Measurements from ENCODE around the gene ORAI3.

Gene ORAI3

GRCh38 chr16:30966033-30966619, 17.3 kb downstream of the ORAI3 start:
- Mint-ChIP-seq H3K4me1 (ENCODE audit: low read depth) (no peaks in the 10 kb centered on the region), H3K9me3 (no peaks in the 10 kb centered on the region), H3K36me3 (ENCODE audit: low read depth) (peaks cover 69% of the 10 kb centered on the region), H3K27me3 (no peaks in the 10 kb centered on the region), H3K27ac (peak overlapping the region; percentile 40), H3K4me3 (no peak overlapping the region)

GRCh38 chr16:30967795-30968194, 18.9 kb downstream of the ORAI3 start:
- Mint-ChIP-seq H3K36me3 (ENCODE audit: low read depth) (peaks cover 69% of the 10 kb centered on the region), H3K4me1 (ENCODE audit: low read depth) (no peaks in the 10 kb centered on the region), H3K27me3 (no peaks in the 10 kb centered on the region), H3K9me3 (no peaks in the 10 kb centered on the region), H3K4me3 (no peak overlapping the region), H3K27ac (no peak overlapping the region)

- H3K4me3 Mint-ChIP-seq, result no peak overlapping the region
- H3K4me1 Mint-ChIP-seq (ENCODE audit: low read depth), result no peaks in the 10 kb centered on the region
- H3K36me3 Mint-ChIP-seq (ENCODE audit: low read depth), result peaks cover 69% of the 10 kb centered on the region
- H3K9me3 Mint-ChIP-seq, result no peaks in the 10 kb centered on the region
- no peak overlapping the region for H3K27ac Mint-ChIP-seq
- no peaks in the 10 kb centered on the region for H3K27me3 Mint-ChIP-seq
Observed at GRCh38 chr16:30969246-30969842, 20.5 kb downstream of the ORAI3 start.

- H3K9me3 Mint-ChIP-seq, result no peaks in the 10 kb centered on the region
- no peaks in the 10 kb centered on the region for H3K27me3 Mint-ChIP-seq
- no peak overlapping the region for H3K4me3 Mint-ChIP-seq
- no peaks in the 10 kb centered on the region for H3K4me1 Mint-ChIP-seq (ENCODE audit: low read depth)
- H3K27ac Mint-ChIP-seq, result no peak overlapping the region
- H3K36me3 Mint-ChIP-seq (ENCODE audit: low read depth), result peaks cover 69% of the 10 kb centered on the region
Observed at GRCh38 chr16:30971298-30971697, 22.4 kb downstream of the ORAI3 start.

GRCh38 chr16:30972872-30973271, 24.0 kb downstream of the ORAI3 start:
- Mint-ChIP-seq H3K4me1 (ENCODE audit: low read depth) (no peaks in the 10 kb centered on the region), H3K27me3 (no peaks in the 10 kb centered on the region), H3K36me3 (ENCODE audit: low read depth) (peaks cover 66% of the 10 kb centered on the region), H3K4me3 (no peak overlapping the region), H3K9me3 (no peaks in the 10 kb centered on the region), H3K27ac (no peak overlapping the region)

- Mint-ChIP-seq H3K27me3 (no peaks in the 10 kb centered on the region), H3K27ac (no peak overlapping the region), H3K4me3 (no peak overlapping the region)
Observed at GRCh38 chr16:30974348-30974747, 25.5 kb downstream of the ORAI3 start.

GRCh38 chr16:30976486-30976885, 27.6 kb downstream of the ORAI3 start:
- H3K36me3 Mint-ChIP-seq (ENCODE audit: low read depth), result peaks cover 59% of the 10 kb centered on the region
- no peaks in the 10 kb centered on the region for H3K9me3 Mint-ChIP-seq
- H3K27ac Mint-ChIP-seq, result no peak overlapping the region
- no peaks in the 10 kb centered on the region for H3K4me1 Mint-ChIP-seq (ENCODE audit: low read depth)
- no peaks in the 10 kb centered on the region for H3K27me3 Mint-ChIP-seq
- no peak overlapping the region for H3K4me3 Mint-ChIP-seq

More at GRCh38 chr16:30974348-30974747, 25.5 kb downstream of the ORAI3 start:
- H3K4me1 Mint-ChIP-seq (ENCODE audit: low read depth), result no peaks in the 10 kb centered on the region
- no peaks in the 10 kb centered on the region for H3K9me3 Mint-ChIP-seq
- H3K36me3 Mint-ChIP-seq (ENCODE audit: low read depth), result peaks cover 65% of the 10 kb centered on the region

- peaks cover 51% of the 10 kb centered on the region for H3K36me3 Mint-ChIP-seq (ENCODE audit: low read depth)
- no peaks in the 10 kb centered on the region for H3K27me3 Mint-ChIP-seq
- H3K9me3 Mint-ChIP-seq, result no peaks in the 10 kb centered on the region
- no peak overlapping the region for H3K4me3 Mint-ChIP-seq
- no peaks in the 10 kb centered on the region for H3K4me1 Mint-ChIP-seq (ENCODE audit: low read depth)
- peak overlapping the region; percentile 51 for H3K27ac Mint-ChIP-seq
Observed at GRCh38 chr16:30977502-30977901, 28.6 kb downstream of the ORAI3 start.

GRCh38 chr16:30979170-30980022, 30.5 kb downstream of the ORAI3 start:
- no peaks in the 10 kb centered on the region for H3K4me1 Mint-ChIP-seq (ENCODE audit: low read depth)
- H3K9me3 Mint-ChIP-seq, result no peaks in the 10 kb centered on the region
- peaks cover 34% of the 10 kb centered on the region for H3K36me3 Mint-ChIP-seq (ENCODE audit: low read depth)
- H3K27me3 Mint-ChIP-seq, result no peaks in the 10 kb centered on the region
- H3K27ac Mint-ChIP-seq, result no peak overlapping the region
- H3K4me3 Mint-ChIP-seq, result no peak overlapping the region

- Mint-ChIP-seq H3K27ac (no peak overlapping the region), H3K27me3 (no peaks in the 10 kb centered on the region), H3K4me3 (no peak overlapping the region), H3K36me3 (ENCODE audit: low read depth) (peaks cover 31% of the 10 kb centered on the region), H3K9me3 (no peaks in the 10 kb centered on the region), H3K4me1 (ENCODE audit: low read depth) (no peaks in the 10 kb centered on the region)
Observed at GRCh38 chr16:30980023-30980371, 31.1 kb downstream of the ORAI3 start.

- no peaks in the 10 kb centered on the region for H3K27me3 Mint-ChIP-seq
- no peaks in the 10 kb centered on the region for H3K4me1 Mint-ChIP-seq (ENCODE audit: low read depth)
- no peak overlapping the region for H3K27ac Mint-ChIP-seq
- H3K9me3 Mint-ChIP-seq, result no peaks in the 10 kb centered on the region
- no peak overlapping the region for H3K4me3 Mint-ChIP-seq
- peaks cover 30% of the 10 kb centered on the region for H3K36me3 Mint-ChIP-seq (ENCODE audit: low read depth)
Observed at GRCh38 chr16:30980434-30980833, 31.6 kb downstream of the ORAI3 start.

- H3K36me3 Mint-ChIP-seq (ENCODE audit: low read depth), result peaks cover 25% of the 10 kb centered on the region
- H3K27me3 Mint-ChIP-seq, result no peaks in the 10 kb centered on the region
- H3K4me3 Mint-ChIP-seq, result no peak overlapping the region
Observed at GRCh38 chr16:30980959-30981358, 32.1 kb downstream of the ORAI3 start.

GRCh38 chr16:30982548-30983288, 33.9 kb downstream of the ORAI3 start:
- no peaks in the 10 kb centered on the region for H3K9me3 Mint-ChIP-seq
- H3K4me3 Mint-ChIP-seq, result no peak overlapping the region
- no peaks in the 10 kb centered on the region for H3K27me3 Mint-ChIP-seq
- peaks cover 13% of the 10 kb centered on the region for H3K36me3 Mint-ChIP-seq (ENCODE audit: low read depth)
- H3K4me1 Mint-ChIP-seq (ENCODE audit: low read depth), result no peaks in the 10 kb centered on the region
- H3K27ac Mint-ChIP-seq, result no peak overlapping the region

More at GRCh38 chr16:30980959-30981358, 32.1 kb downstream of the ORAI3 start:
- Mint-ChIP-seq H3K27ac (no peak overlapping the region), H3K9me3 (no peaks in the 10 kb centered on the region), H3K4me1 (ENCODE audit: low read depth) (no peaks in the 10 kb centered on the region)

- Mint-ChIP-seq H3K27ac (no peak overlapping the region), H3K9me3 (no peaks in the 10 kb centered on the region), H3K4me3 (no peak overlapping the region), H3K36me3 (ENCODE audit: low read depth) (peaks cover 11% of the 10 kb centered on the region), H3K4me1 (ENCODE audit: low read depth) (no peaks in the 10 kb centered on the region), H3K27me3 (no peaks in the 10 kb centered on the region)
Observed at GRCh38 chr16:30983289-30983889, 34.5 kb downstream of the ORAI3 start.

Measured in stimulated activated naive CD8-positive, alpha-beta T cell treated with anti-CD3 and anti-CD28 coated beads, Interleukin-15, Interleukin-2, amounts not matched to agents 100 ng/mL and 50 ng/mL, for 24 hours (primary cell).